ENCODE results near the gene LSMEM2.

Gene LSMEM2

GRCh38 chr3:50322115-50322385, 43.2 kb downstream of the LSMEM2 start:
- no peak for DNase-seq (ENCODE audit: low read depth in 3 of 3)

- DNase-seq (ENCODE audit: low read depth in 3 of 3): no peak
Measured at GRCh38 chr3:50322386-50323091, 43.7 kb downstream of the LSMEM2 start, which contains the start of gene HYAL2. Gene HYAL2, minus strand, starts transcription at chr3:50322745. Its CDS starts 2,256 bp downstream, at chr3:50320489.

GRCh38 chr3:50323092-50323600, 44.3 kb downstream of the LSMEM2 start:
- DNase-seq (ENCODE audit: low read depth in 3 of 3): no peak

- no peak for DNase-seq (ENCODE audit: low read depth in 3 of 3)
Measured at GRCh38 chr3:50323614-50324199, 44.8 kb downstream of the LSMEM2 start.

- peak in 1 of 3 experiments; percentile 57 for DNase-seq (ENCODE audit: low read depth in 3 of 3)
Measured at GRCh38 chr3:50324351-50325112, 45.6 kb downstream of the LSMEM2 start.

- no peak for DNase-seq (ENCODE audit: low read depth in 3 of 3)
Measured at GRCh38 chr3:50325113-50325480, 46.2 kb downstream of the LSMEM2 start.

- DNase-seq (ENCODE audit: low read depth in 3 of 3): no peak
Measured at GRCh38 chr3:50325497-50326181, 46.8 kb downstream of the LSMEM2 start.

GRCh38 chr3:50326182-50326541, 47.3 kb downstream of the LSMEM2 start:
- DNase-seq (ENCODE audit: low read depth in 3 of 3): no peak

GRCh38 chr3:50327129-50327528, 48.2 kb downstream of the LSMEM2 start:
- no peak for DNase-seq (ENCODE audit: low read depth in 3 of 3)

GRCh38 chr3:50327943-50328691, 49.2 kb downstream of the LSMEM2 start, which contains the start of gene TUSC2:
Gene TUSC2, minus strand, starts transcription at chr3:50328223. Its CDS starts 124 bp downstream, at chr3:50328099.
- DNase-seq (ENCODE audit: low read depth in 3 of 3): peak; percentile 89 to 96 (median 92)

GRCh38 chr3:50330330-50330729, 51.4 kb downstream of the LSMEM2 start:
- DNase-seq (ENCODE audit: low read depth in 3 of 3): no peak

- DNase-seq (ENCODE audit: low read depth in 3 of 3): no peak
Measured at GRCh38 chr3:50331364-50331907, 52.5 kb downstream of the LSMEM2 start.

- no peak for DNase-seq (ENCODE audit: low read depth in 3 of 3)
Measured at GRCh38 chr3:50333744-50334328, 54.9 kb downstream of the LSMEM2 start.

- DNase-seq (ENCODE audit: low read depth in 3 of 3): no peak
Measured at GRCh38 chr3:50334339-50335075, 55.6 kb downstream of the LSMEM2 start.

GRCh38 chr3:50336452-50337174, 57.7 kb downstream of the LSMEM2 start:
- peak in 1 of 3 experiments; percentile 27 for DNase-seq (ENCODE audit: low read depth in 3 of 3)

GRCh38 chr3:50337175-50337861, 58.4 kb downstream of the LSMEM2 start:
- DNase-seq (ENCODE audit: low read depth in 3 of 3): peak; percentile 94 to 98 (median 96)

All from stimulated activated CD4-positive, alpha-beta T cell treated with anti-CD3 and anti-CD28 coated beads, TNF-alpha, amount 100 ng/mL, for 24 hours (primary cell).